K562 (cell line): ENCODE measurements around the gene FAM151A. TPM values are rescaled to one million over a fixed set of nuclear protein-coding genes. Genes with fewer than 3 reads are reported as not detected.

ENCODE experiments used
- ATAC-seq: fragments of 200-7000 bp; cut with Tn5 transposase; 3 replicates; pipeline ENCODE4 v1.9.1; 2020; ENCODE audit warnings: moderate library complexity
- BruUV-seq: library from RNA; stranded (reverse); fragments of 400-500 nt; replicated peaks from 2 replicates; lab custom pipeline; 2021; lab: Mats Ljungman, UMichigan
- CTCF ChIA-PET: fragments of 300-600 bp; formaldehyde crosslinking; extraction: SDS; loops from one replicate; lab custom pipeline; 2021; ENCODE audit warnings: low intra/inter-chr PET ratio; lab: Yijun Ruan, JAX
- POLR2A ChIA-PET: fragments of 300-600, 350-650 bp; sonication (Branson Sonifier 250); formaldehyde crosslinking; extraction: SDS; loops from one replicate; lab custom pipeline; 2021; ENCODE audit warnings: antibody characterized with exemption, inconsistent platforms; lab: Yijun Ruan, JAX
- DNase-seq, 4 experiments: peaks; one replicate each; pipeline versions ENCODE4 v3.0.0 to v3.0.0-alpha.2; 2011 to 2018; ENCODE audit warnings: low spot score in 3 of 4, mixed read lengths in 3 of 4; ENCODE audit errors: extremely low read depth in 1 of 4
- FAIRE-seq: peaks from 2 replicates; lab custom pipeline; 2011; peaks lifted over from hg19 to GRCh38; lab: Jason Lieb, UNC
- H2AFZ ChIP-seq: 2 replicates; pipeline ENCODE4 v1.6.0; 2011; ENCODE audit warnings: low read depth, low read length, control low read depth, inconsistent platforms
- H3K27ac ChIP-seq: fragments of 200-600 bp; 3 replicates; pipeline ENCODE4 v1.8.0; 2011; ENCODE audit warnings: low read depth, mild to moderate bottlenecking, control low read depth, inconsistent platforms, low read length, moderate library complexity, mixed read lengths; ENCODE audit errors: extremely low read depth
- H3K27me3 ChIP-seq, 2 experiments: fragments of 300-600 bp in 1 of 2; 2 replicates in 1 of 2; 3 replicates in 1 of 2; pipeline versions ENCODE4 v1.6.0 to v1.8.0; 2011; ENCODE audit warnings: inconsistent platforms in 2 of 2, low read length in 2 of 2, mild to moderate bottlenecking in 1 of 2, mixed read lengths in 1 of 2, moderate library complexity in 1 of 2; ENCODE audit not compliant: control insufficient read depth in 2 of 2, insufficient read depth in 2 of 2
- H3K36me3 ChIP-seq: fragments of 300-600 bp; 3 replicates; pipeline ENCODE4 v1.8.0; 2011; ENCODE audit warnings: mild to moderate bottlenecking, low read length, inconsistent platforms; ENCODE audit not compliant: control insufficient read depth, insufficient read depth
- H3K4me1 ChIP-seq, 2 experiments: fragments of 200-600 bp in 1 of 2; replicated peaks in 1 of 2; 2 replicates in 1 of 2; 3 replicates in 1 of 2; pipeline versions ENCODE4 v1.5.1 to v1.8.0; 2011; ENCODE audit warnings: inconsistent platforms in 2 of 2, low read length in 2 of 2, mild to moderate bottlenecking in 1 of 2, mixed read lengths in 1 of 2, moderate library complexity in 1 of 2; ENCODE audit not compliant: control insufficient read depth in 2 of 2, insufficient read depth in 2 of 2
- H3K4me2 ChIP-seq: 2 replicates; pipeline ENCODE4 v1.6.1; 2011; ENCODE audit warnings: low read length, control low read depth, inconsistent platforms, mixed read lengths; ENCODE audit not compliant: insufficient read depth
- H3K4me3 ChIP-seq: fragments of 200-600 bp; sonication (generic), shearing (Covaris generic); 2 replicates; pipeline ENCODE4 v1.5.1; 2016; ENCODE audit warnings: control low read depth, inconsistent platforms
- H3K79me2 ChIP-seq: fragments of 200-600 bp; 3 replicates; pipeline ENCODE4 v1.8.0; 2011; ENCODE audit warnings: low read length, inconsistent platforms; ENCODE audit not compliant: control insufficient read depth, insufficient read depth
- H3K9ac ChIP-seq, 2 experiments: 2 replicates each; pipeline versions ENCODE4 v1.6.0 to v1.6.1; 2011; ENCODE audit warnings: low read depth in 2 of 2, low read length in 2 of 2, control low read depth in 1 of 2, inconsistent platforms in 1 of 2, mild to moderate bottlenecking in 1 of 2, mixed read lengths in 1 of 2; ENCODE audit not compliant: insufficient read depth in 1 of 2
- H3K9me1 ChIP-seq: one replicate; pipeline ENCODE4 v1.6.0; 2011; ENCODE audit warnings: inconsistent platforms, mild to moderate bottlenecking, low read length, moderate library complexity; ENCODE audit not compliant: control insufficient read depth, insufficient read depth
- H3K9me3 ChIP-seq: replicated peaks from 2 replicates; pipeline ENCODE4 v1.5.1; 2011; ENCODE audit warnings: low read depth, low read length, inconsistent platforms; ENCODE audit not compliant: control insufficient read depth, insufficient read depth
- H4K20me1 ChIP-seq: replicated peaks from 2 replicates; pipeline ENCODE4 v1.6.1; 2011; ENCODE audit warnings: low read length, inconsistent platforms, mixed read lengths; ENCODE audit not compliant: control insufficient read depth, insufficient read depth
- BCL6 ChIP-seq: fragments of 250-450 bp; sonication (Bioruptor Pico); IDR thresholded peaks from 2 replicates; pipeline ENCODE4 v1.4.0; 2020
- CHAMP1 ChIP-seq: fragments of 450-650 bp; IDR thresholded peaks from 2 replicates; pipeline ENCODE4 v1.6.1; 2016; ENCODE audit warnings: mild to moderate bottlenecking
- CSDE1 ChIP-seq, 2 experiments: fragments of 450-650 bp; IDR thresholded peaks; 2 replicates each; pipeline ENCODE4 v1.6.1; 2016; ENCODE audit warnings: mild to moderate bottlenecking in 1 of 2
- GATAD2A ChIP-seq: fragments of 450-650 bp; IDR thresholded peaks from 2 replicates; pipeline ENCODE4 v1.6.1; 2017
- HMG20B ChIP-seq: fragments of 250-450 bp; sonication (Bioruptor Pico); IDR thresholded peaks from 2 replicates; pipeline ENCODE4 v1.5.0; 2021; ENCODE audit warnings: mild to moderate bottlenecking
- JUN ChIP-seq, 2 experiments: sonication (generic) in 1 of 2; formaldehyde crosslinking in 1 of 2; IDR thresholded peaks; 2 replicates each; pipeline versions ENCODE4 v1.6.1 to v1.8.0; 2012 to 2022; ENCODE audit warnings: borderline replicate concordance in 2 of 2, mild to moderate bottlenecking in 2 of 2, improper control_type of control experiment in 1 of 2, low read depth in 1 of 2, low read length in 1 of 2, missing genetic modification reagents in 1 of 2
- NCOA4 ChIP-seq: fragments of 450-650 bp; IDR thresholded peaks from 2 replicates; pipeline ENCODE4 v1.6.1; 2018; ENCODE audit warnings: mild to moderate bottlenecking; ENCODE audit not compliant: partially characterized antibody
- NEUROD1 ChIP-seq: fragments of 150-350 bp; IDR thresholded peaks from 2 replicates; pipeline ENCODE4 v1.6.1; 2014; ENCODE audit warnings: borderline replicate concordance, low read length, low read depth; ENCODE audit not compliant: partially characterized antibody
- NR3C1 ChIP-seq: sonication (generic); formaldehyde crosslinking; IDR thresholded peaks from 2 replicates; pipeline ENCODE4 v1.8.1; 2022; ENCODE audit warnings: missing genetic modification reagents
- RBM39 ChIP-seq: fragments of 200-400 bp; formaldehyde crosslinking; optimal IDR thresholded peaks from 2 replicates; pipeline ENCODE3; 2018; ENCODE audit warnings: low read depth, low read length
- SNAPC5 ChIP-seq: fragments of 250-450 bp; sonication (Bioruptor Pico); IDR thresholded peaks from 2 replicates; pipeline ENCODE4 v1.8.0; 2021; ENCODE audit warnings: moderate library complexity, mild to moderate bottlenecking, inconsistent platforms
- ZC3H4 ChIP-seq: sonication (generic); formaldehyde crosslinking; IDR thresholded peaks from 2 replicates; pipeline ENCODE4 v1.9.0; 2021; ENCODE audit warnings: missing genetic modification reagents, borderline replicate concordance
- ZKSCAN8 ChIP-seq: fragments of 200-800 bp; sonication (Bioruptor generic); IDR thresholded peaks from 2 replicates; pipeline ENCODE4 v1.6.1; 2016; ENCODE audit warnings: missing genetic modification characterization, missing compliant biosample characterization
- WGBS: fragments of 100-300 bp; shearing (Covaris generic); methylation state at CpG from one replicate; pipeline ENCODE4 v1.1.6; 2016; ENCODE audit warnings: low coverage, mixed read lengths; ENCODE audit not compliant: insufficient coverage; ENCODE audit errors: missing lambda C conversion rate; 5-methylcytosine and 5-hydroxymethylcytosine counted together
- in situ Hi-C: fragments of 300-500 bp; cut with MboI; formaldehyde crosslinking; loops from 4 replicates; pipeline ENCODE4 v1.15.0; 2018; ENCODE audit warnings: inconsistent platforms, mixed read lengths
- intact Hi-C: fragments of 100-400 bp; cut with micrococcal nuclease; formaldehyde crosslinking; loops from 2 replicates; pipeline ENCODE4 v1.14.2; 2022
- polyA plus RNA-seq, 8 experiments: library from polyadenylated mRNA; depleted of rRNA in 4 of 8; stranded (reverse) in 5 of 8; unstranded in 3 of 8; fragments of >200 nt; fragmentation: Nextera tagmentation in 2 of 8; fragmentation: Illumina TruSeq in 1 of 8; extraction: Ambion mirVana in 2 of 8; extraction: Trizol in 1 of 8; gene quantifications; 2 replicates each; pipeline versions ENCODE4 v1.2.1 to v1.2.3, GENCODE V29; 2011 to 2014; ENCODE audit warnings: inconsistent platforms in 1 of 8, missing spikeins in 1 of 8
- total RNA-seq, 7 experiments: library from RNA; depleted of rRNA in 6 of 7; stranded (reverse); fragments of >200 nt in 6 of 7; fragmentation: Illumina TruSeq in 2 of 7; extraction: Trizol in 2 of 7; gene quantifications; 2 replicates each; pipeline versions ENCODE4 v1.2.1 to v1.2.3, GENCODE V29; 2011 to 2021; ENCODE audit warnings: low replicate concordance in 1 of 7

The FAM151A gene
- total and polyA plus RNA-seq, 9 of the 15 experiments (the other 6 are each of a cell fraction or from before 2014, with no cell fraction given) = not detected

- DNase-seq = no peak
- 0% methylated on average over 3 of the region's 3 CpGs for WGBS
- no peaks in the 10 kb centered on the region for H4K20me1 ChIP-seq
- no peaks in the 10 kb centered on the region for H3K79me2 ChIP-seq
- no peak overlapping the region for H3K9ac ChIP-seq
- no peak overlapping the region for H2AFZ ChIP-seq
- H3K9me1 ChIP-seq = no peaks in the 10 kb centered on the region
- BruUV-seq = no TSS peak
- no peak for TF ChIP-seq CSDE1 (IDR thresholded peaks at IDR 0.05)
- TF ChIP-seq NR3C1 = no peak
- TF ChIP-seq SNAPC5 (CRISPR knock-in tag) = no peak
- TF ChIP-seq, all 486 proteins: peak for 0
- ATAC-seq (no peak), FAIRE-seq (peak; percentile 6)
- no peaks in the 10 kb centered on the region for H3K9me3 ChIP-seq
- H3K4me2 ChIP-seq = no peak overlapping the region
- intact Hi-C loops = no loop called here
- no peaks in the 10 kb centered on the region for H3K36me3 ChIP-seq
- H3K27ac ChIP-seq = no peak overlapping the region
- H3K27me3 ChIP-seq = peaks cover 28 to 50% of the 10 kb centered on the region in 2 experiments
- H3K4me3 ChIP-seq = no peak overlapping the region
- ChIA-PET POLR2A (interaction anchor here (0.8 to 1.1 kb wide), 2 partner anchors 10 to 232 kb away, joined by 3 read pairs; no protein-coding TSS in a partner anchor), CTCF (no interaction called here)
- H3K4me1 ChIP-seq = peaks cover 0 to 10% of the 10 kb centered on the region in 2 experiments; a peak in 1 of 5 replicates
- in situ Hi-C loops = no loop called here
Measured at GRCh38 chr1:54597455-54598030, 25.8 kb downstream of the FAM151A start.

- no peaks in the 10 kb centered on the region for H3K9me1 ChIP-seq
- H3K27ac ChIP-seq = no peak overlapping the region
- peak; percentile 14; the same call in 1 of the 3 replicates for ATAC-seq
- H3K4me2 ChIP-seq = no peak overlapping the region
- H4K20me1 ChIP-seq = no peaks in the 10 kb centered on the region
- H3K9me3 ChIP-seq = no peaks in the 10 kb centered on the region
- H3K27me3 ChIP-seq = peaks cover 21 to 42% of the 10 kb centered on the region in 2 experiments
- H3K4me3 ChIP-seq = no peak overlapping the region
- no peak for DNase-seq
- intact Hi-C loops (no loop called here), in situ Hi-C loops (no loop called here)
- ChIA-PET CTCF (no interaction called here), POLR2A (interaction anchor here (0.8 kb wide), 1 partner anchor 10 kb away, joined by 3 read pairs; no protein-coding TSS in a partner anchor)
- H3K79me2 ChIP-seq = no peaks in the 10 kb centered on the region
- no peak overlapping the region for H3K9ac ChIP-seq
- H3K4me1 ChIP-seq = peaks cover 0 to 10% of the 10 kb centered on the region in 2 experiments; a peak in 1 of 5 replicates
- H3K36me3 ChIP-seq = no peaks in the 10 kb centered on the region
- TF ChIP-seq HMG20B = no peak
- TF ChIP-seq GATAD2A = no peak
- TF ChIP-seq BCL6 (CRISPR knock-in tag) = no peak
- no peak for TF ChIP-seq JUN (IDR thresholded peaks at IDR 0.05; ENCODE audit: borderline replicate concordance, low read depth, low read length)
- no peak for TF ChIP-seq JUN (CRISPR knock-in tag; IDR thresholded peaks at IDR 0.05; ENCODE audit: borderline replicate concordance)
- TF ChIP-seq NEUROD1 = no peak
- TF ChIP-seq NCOA4 = no peak
- TF ChIP-seq CHAMP1 = no peak
- no peak for TF ChIP-seq ZC3H4 (CRISPR knock-in tag)
- TF ChIP-seq SNAPC5 (CRISPR knock-in tag) = no peak
- no peak for TF ChIP-seq ZKSCAN8 (CRISPR knock-in tag)
- TF ChIP-seq RBM39 = no peak
- 0% methylated on average over 3 of the region's 3 CpGs for WGBS
- no peak for FAIRE-seq
- H2AFZ ChIP-seq = no peak overlapping the region
- no TSS peak for BruUV-seq
Measured at GRCh38 chr1:54596756-54597155, 26.6 kb downstream of the FAM151A start.
